HTR-8/SVneo (cell line): ENCODE results near the gene PRKG1.

ENCODE experiments used
- DNase-seq: peaks from one replicate; pipeline ENCODE4 v3.0.0; 2011; ENCODE audit warnings: low spot score, mixed read lengths; ENCODE audit not compliant: insufficient read length
- FAIRE-seq: peaks from 2 replicates; lab custom pipeline; 2011; peaks lifted over from hg19 to GRCh38; lab: Jason Lieb, UNC

PRKG1 gene

DNA sequence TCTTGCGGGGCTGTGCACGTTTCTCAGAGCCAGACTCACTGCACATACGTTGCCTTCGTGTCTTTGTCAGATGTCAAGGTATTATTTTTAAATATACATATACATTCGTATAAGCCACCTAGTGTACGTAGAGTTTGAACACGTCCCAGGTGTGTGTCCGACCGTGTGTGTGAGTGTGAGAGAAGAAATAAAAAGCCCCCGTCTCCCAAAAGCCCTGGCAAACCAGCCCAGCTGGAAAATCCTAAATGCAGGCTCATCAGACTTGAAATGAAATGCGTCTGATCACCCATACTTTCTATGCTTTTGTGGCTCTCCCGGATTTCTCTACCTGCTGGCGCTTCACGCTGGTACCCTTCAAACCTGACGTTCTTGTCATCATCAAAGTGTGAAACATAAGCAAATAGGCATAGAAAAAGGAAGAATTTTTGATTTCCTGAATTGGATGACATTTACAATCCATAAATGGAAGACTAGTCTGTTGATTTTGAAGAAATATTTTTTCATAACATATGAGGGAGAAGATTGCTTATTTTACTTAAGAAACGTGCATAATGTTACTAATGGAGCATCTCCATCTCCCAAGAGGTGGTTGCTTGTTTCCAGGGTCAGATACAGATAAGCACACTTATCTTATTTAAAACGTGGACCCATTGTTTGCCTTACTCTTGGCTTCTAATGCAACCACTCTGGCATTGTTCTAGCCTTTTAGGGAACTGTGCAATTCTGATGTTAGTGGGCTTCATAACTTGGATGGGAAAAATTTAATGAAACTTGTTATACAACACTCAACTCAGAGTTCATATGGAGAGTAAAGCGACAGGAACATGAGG is 971 bp downstream of the PRKG1 start:
- FAIRE-seq (no peak), DNase-seq (no peak)

DNA sequence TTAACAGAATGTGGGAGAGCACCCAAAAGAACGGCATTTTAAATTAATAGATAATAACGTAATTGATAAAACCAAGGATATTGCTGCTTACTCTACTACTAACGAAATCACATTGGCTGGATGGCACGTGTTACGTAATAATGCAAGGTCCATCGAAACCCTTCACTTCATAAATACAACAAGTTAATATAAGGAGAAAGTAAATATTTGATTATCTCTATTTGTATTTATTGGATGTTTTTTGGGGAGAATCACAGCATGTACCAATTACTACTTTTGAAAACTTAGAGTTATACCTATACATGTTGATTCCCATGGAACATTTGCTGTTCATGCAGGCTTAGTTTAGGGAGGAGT is 1.6 kb downstream of the PRKG1 start:
- no peak for FAIRE-seq
- DNase-seq: no peak

DNA sequence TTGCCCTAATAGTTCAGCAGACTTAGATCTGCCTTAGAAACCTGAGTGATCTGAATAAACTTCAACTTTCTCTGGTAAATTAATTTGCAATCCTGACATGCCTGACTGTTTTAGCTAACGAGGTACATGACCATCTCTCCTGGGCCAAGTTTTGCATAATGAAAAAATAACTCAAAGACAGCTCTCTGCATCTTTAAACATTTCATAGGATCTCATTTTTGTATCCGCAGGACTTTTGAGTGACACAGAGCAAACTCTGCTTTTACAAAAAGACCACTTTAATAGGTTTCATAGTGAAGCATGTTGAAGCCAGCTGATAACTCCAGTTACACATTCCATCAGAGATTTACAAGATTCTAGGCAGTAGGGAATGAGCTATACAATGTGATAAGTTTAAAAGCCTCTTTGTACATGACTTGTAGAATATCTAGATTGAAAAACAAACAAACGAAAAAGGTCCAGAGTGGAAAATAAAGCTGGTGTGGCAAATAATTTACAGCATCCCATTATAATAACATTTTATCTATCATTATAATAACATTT is 2.1 kb downstream of the PRKG1 start:
- no peak for FAIRE-seq
- DNase-seq: no peak

DNA sequence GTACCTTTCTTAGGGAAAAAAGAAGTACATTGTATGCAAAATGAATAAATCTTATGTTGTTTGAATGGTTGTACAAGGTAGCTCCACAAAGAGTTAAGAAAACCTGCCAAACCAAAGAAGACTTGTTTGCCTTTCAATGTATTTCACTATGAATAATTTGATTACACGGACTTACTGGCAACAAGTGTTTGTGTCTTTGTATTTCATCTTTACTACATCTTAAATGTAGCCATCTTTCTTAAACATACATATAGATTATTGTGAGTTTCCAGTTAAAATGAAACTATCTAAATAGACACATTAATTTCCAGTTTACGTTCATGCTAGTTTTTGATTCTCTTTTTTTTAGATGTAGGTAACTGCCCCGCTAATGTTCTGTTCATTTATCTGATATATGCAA is 2.8 kb downstream of the PRKG1 start:
- DNase-seq: no peak
- FAIRE-seq: no peak

DNA sequence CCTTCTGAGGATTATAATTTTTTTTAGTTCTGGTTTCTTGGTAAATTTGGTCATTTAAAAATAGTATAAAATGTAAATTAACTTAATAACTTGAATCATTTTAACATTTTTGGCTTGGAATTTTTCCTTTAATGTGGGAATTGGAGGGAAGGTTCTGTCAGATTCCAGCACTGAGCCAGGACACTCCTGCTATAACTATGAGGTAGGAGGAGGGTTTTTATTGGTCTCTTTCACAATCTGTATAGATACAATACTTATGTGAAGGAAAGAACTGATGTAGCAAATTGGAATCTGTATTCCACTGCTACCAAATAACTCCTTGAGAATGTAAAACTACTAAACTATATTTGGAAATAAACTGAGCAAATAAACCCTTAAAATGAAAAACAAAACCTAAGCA is 3.2 kb downstream of the PRKG1 start:
- FAIRE-seq (no peak), DNase-seq (no peak)

DNA sequence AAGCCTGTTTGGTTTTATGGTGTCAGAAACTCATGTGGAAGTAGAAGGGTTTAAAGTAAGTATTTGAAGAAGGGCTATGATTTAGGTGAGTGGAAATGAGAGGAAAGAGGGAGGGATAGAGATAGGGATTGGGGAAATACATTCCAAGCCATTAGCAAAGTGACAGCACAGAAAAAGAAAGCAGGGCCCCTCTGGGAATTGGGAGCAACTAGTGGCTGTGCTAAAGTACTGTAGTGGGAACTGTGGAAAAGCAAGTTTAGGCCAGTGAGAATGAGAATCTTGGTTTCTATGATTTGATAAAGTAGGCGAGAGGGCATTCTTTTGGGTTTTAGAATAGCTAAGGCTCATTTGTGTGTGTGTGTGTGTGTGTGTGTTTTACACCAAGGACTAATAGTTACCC is 5.0 kb downstream of the PRKG1 start:
- DNase-seq (no peak), FAIRE-seq (no peak)

DNA sequence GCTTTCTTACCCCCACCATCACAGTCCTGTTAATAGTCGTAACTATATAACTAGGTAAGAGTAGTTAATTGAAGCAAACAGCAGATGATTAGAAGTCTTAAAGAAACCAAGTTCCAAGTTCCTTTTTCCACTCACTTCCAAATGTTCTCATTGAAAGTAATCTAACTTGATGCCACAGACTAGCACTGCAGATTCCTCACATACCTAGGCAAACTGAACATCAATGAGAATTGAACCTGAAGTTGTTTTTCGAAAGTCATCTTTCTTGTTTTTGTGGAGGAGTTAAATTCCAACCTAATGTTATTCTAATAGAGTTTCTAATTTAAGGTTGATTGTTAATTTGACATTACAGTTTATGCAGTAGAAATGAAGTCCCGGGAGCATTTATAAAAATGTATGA is 5.5 kb downstream of the PRKG1 start:
- FAIRE-seq (no peak), DNase-seq (no peak)

DNA sequence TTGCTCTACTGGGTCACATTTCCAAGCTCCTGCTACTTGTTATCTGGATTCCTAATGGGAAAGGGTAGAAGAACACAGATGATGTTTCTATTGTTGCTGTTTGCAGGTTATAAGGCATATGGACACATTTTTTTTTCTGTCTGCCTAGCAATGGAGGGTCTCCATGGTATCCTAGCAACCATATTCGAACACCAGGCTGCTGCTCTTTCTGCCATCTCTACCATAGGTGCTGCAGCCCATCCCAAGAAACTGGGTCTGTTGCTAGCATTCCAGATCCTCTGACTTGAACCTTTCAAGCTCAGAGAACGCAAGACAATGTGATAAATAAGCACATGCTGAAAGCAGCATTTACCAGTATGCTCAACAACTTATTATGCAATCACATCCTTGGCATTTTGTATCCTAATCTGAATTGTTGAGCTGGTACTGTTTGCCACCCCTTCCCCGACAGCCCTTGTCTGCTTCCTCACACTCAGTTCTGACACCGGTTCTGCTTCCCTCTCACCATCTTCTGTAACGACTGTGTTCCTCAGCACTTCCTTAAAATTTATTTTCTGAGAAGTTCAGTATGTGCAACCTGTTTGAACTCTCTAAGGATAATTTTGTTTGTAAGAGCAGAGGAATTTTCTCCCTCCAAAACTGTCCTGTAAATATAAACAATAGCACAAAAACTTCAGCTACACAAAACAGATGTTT is 6.2 kb downstream of the PRKG1 start:
- DNase-seq (no peak), FAIRE-seq (no peak)

DNA sequence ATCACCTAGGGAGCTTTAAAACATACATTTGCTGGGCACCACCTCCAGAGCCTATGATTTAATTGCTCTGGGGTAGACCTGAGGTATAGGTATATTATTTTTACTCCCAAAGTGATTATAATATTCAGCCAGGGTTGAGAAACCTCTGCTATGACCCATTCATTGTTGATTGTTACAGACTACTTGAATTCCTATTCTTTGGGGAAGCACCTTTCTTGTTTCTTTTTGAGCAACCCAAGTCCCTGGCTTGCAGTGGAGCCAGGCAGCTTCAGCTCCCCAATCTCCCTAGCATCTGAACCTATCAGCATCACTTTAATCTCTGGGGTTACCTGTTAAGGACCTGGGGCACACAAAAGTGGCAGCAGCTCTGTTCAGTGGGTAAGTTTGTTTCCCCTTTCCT is 8.6 kb downstream of the PRKG1 start:
- DNase-seq (no peak), FAIRE-seq (no peak)

DNA sequence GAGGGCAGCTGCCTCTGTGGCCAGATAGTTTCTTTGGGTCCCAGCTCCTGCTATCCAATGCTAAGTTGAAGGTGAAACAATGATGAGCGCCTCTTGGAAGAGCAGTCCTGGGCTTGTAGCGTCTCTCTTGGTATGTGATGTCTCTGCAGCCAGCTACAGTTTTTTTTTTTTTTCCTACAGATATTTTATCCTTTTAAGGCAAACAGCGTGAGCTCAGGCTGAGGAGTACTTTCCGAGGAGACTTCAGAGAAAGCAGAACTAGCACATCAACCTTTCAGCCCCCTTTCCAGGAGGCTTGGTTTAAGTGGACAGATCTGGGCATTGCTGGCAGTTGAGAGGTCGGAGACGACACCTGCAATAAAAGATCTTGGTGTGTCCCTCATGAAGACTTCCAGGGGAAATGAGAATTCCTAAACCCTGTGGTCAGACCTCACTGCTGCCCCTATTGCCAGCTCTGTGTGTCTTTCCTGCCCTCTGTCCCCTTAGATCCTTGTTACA is 9.1 kb downstream of the PRKG1 start:
- FAIRE-seq: no peak
- no peak for DNase-seq

DNA sequence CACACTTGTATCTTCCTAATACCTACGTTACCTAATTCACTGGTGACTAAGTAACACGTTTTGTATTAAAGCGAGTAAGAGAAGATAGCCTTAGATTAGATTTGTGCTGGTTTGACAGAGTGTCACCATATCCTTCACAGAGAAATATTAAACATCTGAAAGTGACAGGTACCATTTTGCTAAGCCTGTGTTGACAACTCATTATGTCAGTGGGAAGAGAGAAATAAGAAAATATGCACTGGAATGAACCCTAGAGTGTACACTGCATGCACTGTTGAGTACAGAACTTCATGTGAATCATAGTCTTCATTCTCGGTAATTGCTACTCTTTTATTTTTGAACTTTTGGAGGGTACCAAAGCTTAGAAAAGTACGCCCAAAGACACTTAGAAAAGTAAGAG is 10.9 kb downstream of the PRKG1 start:
- no peak for FAIRE-seq

DNA sequence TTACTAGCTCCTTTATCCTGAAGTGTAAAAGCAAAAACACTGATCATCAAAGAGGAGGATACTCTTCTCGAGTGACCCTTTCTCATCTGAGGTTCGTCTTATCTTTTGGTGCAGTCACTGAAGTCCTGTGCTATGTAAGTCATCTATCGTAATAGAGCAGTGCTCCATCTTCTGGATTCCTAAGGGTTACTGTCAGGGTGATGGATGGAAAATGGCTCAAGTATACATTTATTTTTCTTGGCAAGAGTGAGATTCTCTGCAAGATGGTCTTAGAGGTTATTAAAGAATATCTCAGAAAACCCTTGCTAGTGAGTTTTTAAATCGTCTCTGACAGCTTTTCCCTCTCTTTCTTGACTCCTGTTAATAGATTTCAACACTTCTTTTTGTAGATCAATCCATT is 12.4 kb downstream of the PRKG1 start:
- FAIRE-seq (no peak), DNase-seq (no peak)

More for the DNA sequence above, 10.9 kb downstream of the PRKG1 start:
- DNase-seq: no peak

DNA sequence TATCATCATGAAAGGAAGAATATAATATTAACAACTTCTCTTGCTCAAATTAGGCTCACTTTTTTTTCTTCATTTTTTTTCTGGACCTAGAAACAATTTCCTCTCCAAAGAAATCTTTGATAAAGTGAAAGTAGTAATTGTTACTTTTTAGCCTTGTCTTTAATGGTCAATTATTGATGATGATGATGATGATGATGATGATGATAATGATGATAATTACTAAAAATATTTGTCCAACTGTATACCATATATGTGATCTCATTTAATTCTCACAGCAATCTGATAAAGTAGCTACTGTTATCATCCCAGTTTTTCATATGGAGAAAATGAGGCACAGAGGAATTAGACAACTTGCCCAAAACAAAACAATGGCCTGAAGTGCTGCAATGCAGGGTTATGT is 12.8 kb downstream of the PRKG1 start:
- FAIRE-seq (no peak), DNase-seq (no peak)

DNA sequence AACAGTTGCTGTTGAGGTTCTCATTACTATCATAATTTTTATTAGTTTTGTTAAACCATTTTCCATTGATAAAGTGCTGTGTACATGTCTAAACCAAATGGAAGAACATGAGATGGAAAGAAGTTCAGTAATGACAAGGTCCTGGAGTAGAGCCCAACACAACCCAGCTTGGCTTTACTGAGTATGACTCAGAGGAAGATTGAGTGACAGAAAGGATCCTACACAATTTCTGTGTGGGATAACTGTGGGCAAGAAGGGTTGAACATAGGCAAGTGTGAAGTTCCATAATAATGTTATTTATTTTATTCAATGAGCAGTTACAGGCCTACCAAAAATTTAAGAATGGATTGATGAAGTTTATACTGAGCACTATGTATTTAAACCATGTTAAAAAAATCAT is 15.9 kb downstream of the PRKG1 start:
- no peak for FAIRE-seq
- DNase-seq: no peak

DNA sequence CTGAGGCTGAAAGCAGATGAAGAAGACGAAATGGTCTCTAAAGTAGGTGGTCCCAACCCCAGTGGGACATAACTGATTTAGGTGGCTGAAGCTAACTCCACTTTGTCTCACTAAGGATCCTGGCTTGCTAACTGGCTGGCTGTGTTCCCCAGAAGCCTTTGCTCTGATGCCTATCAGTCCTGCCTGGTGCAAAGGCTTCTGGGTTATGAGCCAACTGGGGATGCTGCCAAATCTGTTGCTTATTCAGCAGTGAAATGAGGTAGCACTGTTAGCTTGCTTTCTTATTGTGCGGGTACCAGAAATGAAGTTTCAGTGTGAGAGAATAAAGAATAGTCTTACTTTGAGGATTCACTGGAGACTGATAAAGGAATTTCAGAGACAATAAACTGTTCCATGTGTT is 18.1 kb downstream of the PRKG1 start:
- no peak for FAIRE-seq
- DNase-seq: no peak

DNA sequence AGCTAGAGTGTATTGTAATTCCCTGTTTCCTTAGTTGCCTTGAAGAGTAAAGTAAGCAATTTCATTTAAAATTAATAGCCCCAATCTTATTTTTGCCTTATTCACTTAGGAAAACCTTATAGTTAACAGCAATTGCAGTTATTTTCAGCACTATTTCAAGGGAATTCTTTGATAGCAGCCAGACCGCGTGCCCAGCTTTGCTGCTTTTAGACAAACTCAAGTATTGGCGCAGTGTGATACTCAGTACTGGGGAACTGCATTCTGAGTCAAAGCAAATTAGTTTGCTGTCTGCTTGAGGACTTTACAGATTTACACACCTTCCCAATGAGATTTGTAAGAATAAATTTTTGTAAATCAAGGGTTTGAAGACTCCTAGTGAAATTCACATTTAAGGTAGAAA is 21.2 kb downstream of the PRKG1 start:
- DNase-seq (no peak), FAIRE-seq (no peak)

DNA sequence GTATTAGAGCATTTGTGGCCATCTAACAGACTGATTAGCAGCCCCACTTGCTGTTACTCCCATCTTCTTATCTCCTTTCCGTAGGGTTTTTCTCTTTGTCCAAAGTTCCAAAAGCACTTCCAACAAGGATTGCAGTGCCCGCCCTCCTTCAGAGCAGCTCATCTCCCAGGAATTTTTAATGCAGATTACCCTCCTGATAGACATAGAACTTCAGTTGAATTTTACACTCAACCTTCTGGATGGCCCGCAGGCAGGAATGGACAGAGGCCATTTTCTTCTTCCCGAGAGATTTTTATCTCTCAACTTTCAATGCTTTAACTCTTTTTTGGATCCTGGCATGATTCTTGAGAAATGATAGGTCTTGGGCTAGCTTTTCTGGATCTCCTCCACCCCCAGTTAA is 23.3 kb downstream of the PRKG1 start:
- no peak for DNase-seq
- FAIRE-seq: no peak

DNA sequence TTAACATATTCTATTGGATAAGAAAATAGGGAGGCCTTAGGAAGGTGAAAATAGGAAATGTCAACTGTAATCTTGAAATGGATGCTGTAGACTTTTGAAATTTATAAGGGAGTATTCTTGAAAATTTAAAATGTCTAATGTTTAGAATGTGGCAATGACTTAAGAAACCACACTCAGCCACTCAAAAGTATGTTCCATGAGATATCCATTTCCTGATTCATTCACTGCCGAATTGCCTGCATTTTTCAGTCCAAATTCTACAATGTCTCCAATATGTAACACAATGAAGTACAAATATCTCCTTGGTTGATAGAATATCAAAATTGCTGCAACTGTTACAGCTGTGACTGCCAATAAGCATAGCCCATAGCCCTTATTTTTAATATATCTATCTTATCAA is 25.9 kb downstream of the PRKG1 start:
- DNase-seq: no peak
- FAIRE-seq: no peak

DNA sequence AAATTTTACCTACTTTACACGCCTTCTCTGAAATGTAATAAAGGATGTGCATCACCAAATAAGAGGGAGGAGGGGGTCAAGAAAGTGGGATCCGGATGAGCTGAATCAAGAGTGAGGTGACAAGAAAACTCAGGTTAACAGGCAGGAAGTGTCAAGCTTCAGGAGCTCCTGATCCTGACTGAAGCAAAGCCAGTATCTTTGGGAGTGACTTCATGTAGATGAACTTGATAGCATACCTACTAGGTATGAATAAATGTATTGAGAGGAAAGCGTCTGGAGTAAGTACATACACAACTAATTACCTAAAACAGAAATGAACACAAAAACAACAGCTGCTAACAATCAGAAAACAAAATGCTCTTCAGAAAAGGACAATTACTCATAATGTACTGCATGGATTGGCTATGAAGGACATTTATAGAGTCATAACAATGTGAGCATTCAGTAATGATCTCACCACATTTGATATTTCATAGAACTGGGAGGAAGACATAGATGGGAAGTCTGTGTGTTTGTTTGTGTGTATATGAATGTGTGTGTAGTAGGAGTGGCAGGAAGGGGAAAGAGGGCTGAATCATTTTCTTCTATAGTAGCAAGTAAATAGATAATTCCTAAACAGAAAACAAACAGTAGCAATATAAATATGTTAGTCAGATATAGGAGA is 29.4 kb downstream of the PRKG1 start:
- DNase-seq: no peak
- no peak for FAIRE-seq

DNA sequence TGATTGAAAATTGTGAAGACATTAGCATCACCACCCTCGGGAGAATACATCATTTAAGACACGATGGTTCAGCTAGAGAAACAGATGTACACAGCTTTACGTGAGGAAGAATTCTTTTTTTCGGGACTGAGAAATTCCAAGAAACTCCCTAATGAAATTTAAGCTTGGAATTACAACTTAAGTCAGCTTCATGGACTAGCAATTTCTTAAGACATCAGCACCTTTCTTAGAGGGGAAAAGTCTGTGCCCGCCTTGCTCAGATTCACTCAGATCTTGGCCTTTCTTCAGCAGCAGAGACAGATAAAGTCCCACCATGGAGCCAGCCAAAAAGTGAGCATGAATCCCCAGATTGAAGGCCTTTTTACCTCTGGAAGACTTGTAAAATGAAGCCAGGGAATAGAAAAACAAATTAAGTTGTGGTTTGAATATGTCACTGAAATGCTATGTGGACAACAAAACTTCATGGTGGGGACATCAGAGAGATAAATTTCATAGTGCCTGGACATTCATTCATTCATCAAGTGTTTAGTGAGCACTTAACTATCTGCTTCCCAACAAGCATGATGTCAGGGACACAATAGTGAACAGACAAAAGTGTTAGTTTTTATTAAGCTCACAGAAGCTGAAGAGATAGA is 32.1 kb downstream of the PRKG1 start:
- DNase-seq (no peak), FAIRE-seq (no peak)

DNA sequence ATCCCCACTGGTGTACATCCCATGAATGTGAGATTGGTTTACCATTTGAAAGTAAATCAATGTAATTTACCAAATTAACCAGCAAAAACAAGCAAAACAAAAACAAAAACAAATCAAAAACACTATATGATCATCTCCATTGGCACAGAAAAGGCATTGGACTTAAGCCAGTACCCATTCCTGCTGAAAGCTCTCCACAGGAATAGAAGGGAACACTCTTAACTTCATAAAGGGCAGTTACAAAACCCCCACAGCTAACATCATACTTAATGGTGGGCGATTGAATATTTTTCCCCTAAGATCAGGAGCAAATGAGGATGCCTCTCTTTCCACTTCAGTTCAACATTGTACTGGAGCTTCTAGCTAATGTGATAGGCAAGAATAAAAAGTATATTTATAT is 34.1 kb downstream of the PRKG1 start:
- DNase-seq (no peak), FAIRE-seq (no peak)
